WTC11 (cell line): ENCODE data around the gene LY9. TPM values are rescaled to one million over a fixed set of nuclear protein-coding genes. Genes with fewer than 3 reads are reported as not detected.

Experiments used
- total RNA-seq: library from RNA; stranded (reverse); gene quantifications from 3 replicates; pipeline ENCODE4 v1.2.3, GENCODE V29; 2021

Gene LY9
- total RNA-seq, 1 experiment from 2014 or later, result not detected

Other genes with a start within 250 kb of the LY9 start
- 0.02 to 0.30 TPM (median 0.17 TPM) in 3 replicates for gene CD84, start 216.7 kb upstream of the LY9 start, total RNA-seq
- gene SLAMF1, start 149.1 kb upstream of the LY9 start, total RNA-seq, result 0.11 to 0.15 TPM (median 0.11 TPM) in 3 replicates
- 0.37 to 0.96 TPM (median 0.66 TPM) in 3 replicates for gene CD48, start 84.4 kb upstream of the LY9 start, total RNA-seq
- 0.07 to 0.15 TPM in 2 of 3 replicates, not detected in the other for gene SLAMF7, start 56.9 kb upstream of the LY9 start, total RNA-seq
- gene CD244, start 66.7 kb downstream of the LY9 start, total RNA-seq, result not detected in 3 replicates
- not detected in 3 replicates for gene ITLN1, start 89.0 kb downstream of the LY9 start, total RNA-seq
- 5.9 to 7.8 TPM (median 7.0 TPM) in 3 replicates for gene ITLN2, start 158.6 kb downstream of the LY9 start, total RNA-seq
- 202 to 213 TPM (median 203 TPM) in 3 replicates for gene F11R, start 225.0 kb downstream of the LY9 start, total RNA-seq
- 74.5 to 107 TPM (median 100 TPM) in 3 replicates for gene TSTD1, start 242.8 kb downstream of the LY9 start, total RNA-seq
- gene USF1, start 249.8 kb downstream of the LY9 start, total RNA-seq, result 55.9 to 65.6 TPM (median 57.8 TPM) in 3 replicates